ENCODE data around the gene AVPR2.

The AVPR2 gene

GRCh38 chrX:153900831-153901752 is 3.4 kb upstream of the AVPR2 start:
- DNase-seq (ENCODE audit: low read depth), result peak; percentile 82
- TF ChIP-seq, protein P1, sequence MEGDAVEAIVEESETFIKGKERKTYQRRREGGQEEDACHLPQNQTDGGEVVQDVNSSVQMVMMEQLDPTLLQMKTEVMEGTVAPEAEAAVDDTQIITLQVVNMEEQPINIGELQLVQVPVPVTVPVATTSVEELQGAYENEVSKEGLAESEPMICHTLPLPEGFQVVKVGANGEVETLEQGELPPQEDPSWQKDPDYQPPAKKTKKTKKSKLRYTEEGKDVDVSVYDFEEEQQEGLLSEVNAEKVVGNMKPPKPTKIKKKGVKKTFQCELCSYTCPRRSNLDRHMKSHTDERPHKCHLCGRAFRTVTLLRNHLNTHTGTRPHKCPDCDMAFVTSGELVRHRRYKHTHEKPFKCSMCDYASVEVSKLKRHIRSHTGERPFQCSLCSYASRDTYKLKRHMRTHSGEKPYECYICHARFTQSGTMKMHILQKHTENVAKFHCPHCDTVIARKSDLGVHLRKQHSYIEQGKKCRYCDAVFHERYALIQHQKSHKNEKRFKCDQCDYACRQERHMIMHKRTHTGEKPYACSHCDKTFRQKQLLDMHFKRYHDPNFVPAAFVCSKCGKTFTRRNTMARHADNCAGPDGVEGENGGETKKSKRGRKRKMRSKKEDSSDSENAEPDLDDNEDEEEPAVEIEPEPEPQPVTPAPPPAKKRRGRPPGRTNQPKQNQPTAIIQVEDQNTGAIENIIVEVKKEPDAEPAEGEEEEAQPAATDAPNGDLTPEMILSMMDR (IDR thresholded peaks at IDR 0.05; ENCODE audit: insufficient read depth, low read depth, low read length, missing control alignments), result no peak
- H3K4me3 ChIP-seq (ENCODE audit: low read depth, low read length), result peak overlapping the region; percentile 10

DNA sequence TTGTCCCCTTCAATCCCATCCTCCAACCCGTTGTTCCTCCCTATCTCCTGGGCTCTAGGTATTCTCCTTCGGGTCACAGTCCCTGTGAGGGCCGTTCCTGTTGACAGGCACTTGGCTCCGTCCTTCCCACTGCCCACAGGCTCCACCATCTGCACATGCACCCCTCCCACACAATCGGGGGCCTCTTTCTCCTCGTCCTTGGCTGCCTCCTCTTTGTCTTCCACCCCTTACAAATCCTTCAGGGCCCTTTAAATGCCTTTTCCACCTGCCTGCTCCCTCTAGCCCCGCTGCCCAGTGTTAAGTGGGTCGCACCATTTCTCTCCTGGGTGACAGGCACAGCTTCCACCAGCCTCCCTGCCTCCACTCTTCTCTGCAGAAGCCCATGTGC is 2.7 kb upstream of the AVPR2 start:
- TF ChIP-seq, protein P1 (IDR thresholded peaks at IDR 0.05; ENCODE audit: insufficient read depth, low read depth, low read length, missing control alignments), result no peak
- DNase-seq (ENCODE audit: low read depth), result no peak
- no peak overlapping the region for H3K4me3 ChIP-seq (ENCODE audit: low read depth, low read length)

- no peak for DNase-seq (ENCODE audit: low read depth)
- H3K4me3 ChIP-seq (ENCODE audit: low read depth, low read length), result no peak overlapping the region
- TF ChIP-seq, protein P1 (IDR thresholded peaks at IDR 0.05; ENCODE audit: insufficient read depth, low read depth, low read length, missing control alignments), result no peak
Observed at GRCh38 chrX:153902385-153902784, 2.1 kb upstream of the AVPR2 start.

DNA sequence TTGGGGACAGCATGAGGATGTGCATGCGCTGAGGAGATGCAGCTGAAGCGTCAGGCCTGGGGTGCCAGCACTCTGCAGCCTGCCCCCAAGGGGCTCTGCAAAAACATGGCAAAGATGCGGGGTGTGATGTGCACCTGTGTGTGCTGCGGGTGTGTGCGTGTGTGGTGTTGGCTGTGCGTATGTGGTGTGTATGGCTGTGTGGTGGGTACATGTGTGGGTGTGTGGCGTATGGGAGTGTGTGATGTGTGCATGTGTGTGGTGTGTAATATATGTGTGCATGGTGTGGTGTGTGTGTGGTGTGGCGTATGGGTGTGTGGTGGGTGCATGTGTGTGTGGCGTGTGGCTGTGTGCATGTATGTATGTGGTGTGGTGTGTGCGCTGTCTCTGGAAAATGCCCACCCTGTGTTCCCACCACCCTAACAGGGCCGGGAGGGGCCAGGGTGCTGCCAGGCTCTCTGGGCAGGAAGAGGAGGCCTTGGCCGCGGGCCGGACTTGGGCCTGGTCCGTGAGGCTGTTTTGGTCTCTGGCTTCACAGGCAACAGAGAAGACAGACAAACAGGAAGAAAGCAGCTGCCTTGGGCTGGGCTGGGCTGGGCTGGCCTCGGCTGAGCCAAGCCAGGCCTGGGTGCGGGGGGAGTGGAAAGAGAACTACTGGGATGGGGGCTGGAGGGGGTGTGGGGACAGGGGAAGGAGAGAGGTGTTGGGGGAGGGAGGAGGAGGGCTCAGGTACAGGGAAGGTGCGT is 1.1 kb upstream of the AVPR2 start:
- no peak for DNase-seq (ENCODE audit: low read depth)
- H3K4me3 ChIP-seq (ENCODE audit: low read depth, low read length), result no peak overlapping the region
- TF ChIP-seq, protein P1 (IDR thresholded peaks at IDR 0.05; ENCODE audit: insufficient read depth, low read depth, low read length, missing control alignments), result no peak

GRCh38 chrX:153905481-153906095 is 1.1 kb downstream of the AVPR2 start:
- TF ChIP-seq, protein P1 (IDR thresholded peaks at IDR 0.05; ENCODE audit: insufficient read depth, low read depth, low read length, missing control alignments), result no peak

GRCh38 chrX:153906126-153906917 is 1.8 kb downstream of the AVPR2 start:
- TF ChIP-seq, protein P1 (IDR thresholded peaks at IDR 0.05; ENCODE audit: insufficient read depth, low read depth, low read length, missing control alignments), result no peak
- H3K4me3 ChIP-seq (ENCODE audit: low read depth, low read length), result no peak overlapping the region
- DNase-seq (ENCODE audit: low read depth), result no peak

More at GRCh38 chrX:153905481-153906095, 1.1 kb downstream of the AVPR2 start:
- DNase-seq (ENCODE audit: low read depth), result no peak
- no peak overlapping the region for H3K4me3 ChIP-seq (ENCODE audit: low read depth, low read length)
